A673 (cell line): ENCODE data around the gene BPIFB2. TPM values are rescaled to one million over a fixed set of nuclear protein-coding genes. Genes with fewer than 3 reads are reported as not detected.

Experiments used
- BruUV-seq: library from RNA; stranded (reverse); fragments of 400-500 nt; replicated peaks from 2 replicates; lab custom pipeline; 2021; lab: Mats Ljungman, UMichigan
- CTCF ChIA-PET: fragments of 300-600 bp; sonication (Branson Sonifier 250); formaldehyde crosslinking; loops from one replicate; lab custom pipeline; 2022; ENCODE audit warnings: antibody characterized with exemption; lab: Charles Lee
- POLR2A ChIA-PET: fragments of 300-600 bp; sonication (Branson Sonifier 250); formaldehyde crosslinking; loops from one replicate; lab custom pipeline; 2022; ENCODE audit warnings: antibody characterized with exemption; ENCODE audit not compliant: low non-redundant PET; lab: Charles Lee
- DNase-seq: peaks from one replicate; pipeline ENCODE4 v3.0.0-alpha.2; 2015; ENCODE audit warnings: low spot score
- H3K27ac ChIP-seq: fragments of 200-600 bp; sonication (generic); 2 replicates; pipeline ENCODE4 v1.5.1; 2016; ENCODE audit warnings: mixed run types, low read depth, mild to moderate bottlenecking, mixed read lengths, antibody characterized with exemption, low read length; ENCODE audit not compliant: poor library complexity, severe bottlenecking
- H3K27me3 ChIP-seq: fragments of 200-600 bp; sonication (generic); replicated peaks from 2 replicates; pipeline ENCODE4 v1.6.1; 2017; ENCODE audit warnings: mixed run types, low read depth, mild to moderate bottlenecking, mixed read lengths, antibody characterized with exemption, low read length; ENCODE audit not compliant: insufficient read depth, poor library complexity
- H3K36me3 ChIP-seq: fragments of 200-600 bp; sonication (generic); 2 replicates; pipeline ENCODE4 v1.6.1; 2016; ENCODE audit warnings: mixed run types, mild to moderate bottlenecking, mixed read lengths, antibody characterized with exemption, low read length; ENCODE audit not compliant: insufficient read depth, poor library complexity, severe bottlenecking
- H3K4me1 ChIP-seq: fragments of 200-600 bp; sonication (generic); 2 replicates; pipeline ENCODE4 v1.6.1; 2017; ENCODE audit warnings: mixed run types, mild to moderate bottlenecking, mixed read lengths, antibody characterized with exemption, low read length; ENCODE audit not compliant: insufficient read depth, poor library complexity, severe bottlenecking
- H3K4me3 ChIP-seq: fragments of 200-600 bp; sonication (generic); 2 replicates; pipeline ENCODE4 v1.5.1; 2016; ENCODE audit warnings: low read depth, mixed run types, mild to moderate bottlenecking, mixed read lengths, low read length; ENCODE audit not compliant: poor library complexity, severe bottlenecking
- H3K9me3 ChIP-seq: fragments of 200-600 bp; sonication (generic); 2 replicates; pipeline ENCODE4 v1.6.1; 2016; ENCODE audit warnings: mixed run types, low read depth, mild to moderate bottlenecking, mixed read lengths, antibody characterized with exemption, low read length; ENCODE audit not compliant: poor library complexity, severe bottlenecking
- CTCF ChIP-seq: fragments of 300-800, 200-600 bp; sonication (generic); conservative IDR thresholded peaks from 2 replicates; pipeline ENCODE4 v1.5.1; 2017; ENCODE audit warnings: low read depth, mild to moderate bottlenecking, antibody characterized with exemption, low read length, moderate library complexity, mixed read lengths
- EZH2 ChIP-seq: fragments of 200-600 bp; sonication (generic); IDR thresholded peaks from 2 replicates; pipeline ENCODE4 v1.6.1; 2017; ENCODE audit warnings: borderline replicate concordance, low read depth, mild to moderate bottlenecking, mixed read lengths, antibody characterized with exemption, low read length; ENCODE audit not compliant: poor library complexity, severe bottlenecking
- intact Hi-C: fragments of 100-400 bp; cut with micrococcal nuclease; formaldehyde crosslinking; loops from one replicate; pipeline ENCODE4 v1.10.0; 2022; ENCODE audit not compliant: unreplicated experiment
- total RNA-seq: library from RNA; stranded (reverse); gene quantifications from 2 replicates; pipeline ENCODE4 v1.2.3, GENCODE V29; 2021

Gene BPIFB2
- total RNA-seq, 1 experiment from 2014 or later, result not detected

GRCh38 chr20:32991792-32992641 lies 15.5 kb upstream of the BPIFB2 start:
- ChIA-PET CTCF (no interaction called here), POLR2A (no interaction called here)
- intact Hi-C loops, result no loop called here
- Histone ChIP-seq H3K4me1 (no peaks in the 10 kb centered on the region), H3K36me3 (no peaks in the 10 kb centered on the region), H3K9me3 (no peaks in the 10 kb centered on the region), H3K4me3 (no peak overlapping the region), H3K27ac (no peak overlapping the region), H3K27me3 (no peaks in the 10 kb centered on the region)
- no peak for DNase-seq
- TF ChIP-seq EZH2 (no peak), CTCF (no peak)
- no TSS peak for BruUV-seq

GRCh38 chr20:32993496-32994050 lies 13.9 kb upstream of the BPIFB2 start:
- H3K4me3 ChIP-seq, result no peak overlapping the region
- TF ChIP-seq EZH2 (no peak), CTCF (no peak)
- H3K4me1 ChIP-seq, result no peaks in the 10 kb centered on the region
- CTCF ChIA-PET, result no interaction called here
- no peaks in the 10 kb centered on the region for H3K36me3 ChIP-seq
- no peak for DNase-seq
- POLR2A ChIA-PET, result no interaction called here
- H3K27ac ChIP-seq, result no peak overlapping the region
- no peaks in the 10 kb centered on the region for H3K9me3 ChIP-seq
- no TSS peak for BruUV-seq
- no peaks in the 10 kb centered on the region for H3K27me3 ChIP-seq
- intact Hi-C loops, result no loop called here

GRCh38 chr20:32995802-32996201 lies 11.7 kb upstream of the BPIFB2 start:
- intact Hi-C loops, result no loop called here

More at GRCh38 chr20:32995802-32996201, 11.7 kb upstream of the BPIFB2 start:
- TF ChIP-seq CTCF, result 0 out of 2 replicates have a peak, but pooled peaks have one; percentile 16
- no peak for TF ChIP-seq EZH2
- no peak for DNase-seq
- no TSS peak for BruUV-seq
- ChIA-PET POLR2A (no interaction called here), CTCF (no interaction called here)
- Histone ChIP-seq H3K36me3 (no peaks in the 10 kb centered on the region), H3K27me3 (no peaks in the 10 kb centered on the region), H3K27ac (no peak overlapping the region), H3K4me1 (no peaks in the 10 kb centered on the region), H3K9me3 (no peaks in the 10 kb centered on the region), H3K4me3 (no peak overlapping the region)
